GM12874 (cell line): Measurements from ENCODE around the gene CACNA1F.

Experiments used
- TF ChIP-seq, protein P1 (sequence below): IDR thresholded peaks from 2 replicates; pipeline ENCODE4 v1.5.1; 2011; ENCODE audit warnings: low read depth, mild to moderate bottlenecking, control low read depth, low read length, moderate library complexity; ENCODE audit not compliant: insufficient read depth

Gene CACNA1F

DNA sequence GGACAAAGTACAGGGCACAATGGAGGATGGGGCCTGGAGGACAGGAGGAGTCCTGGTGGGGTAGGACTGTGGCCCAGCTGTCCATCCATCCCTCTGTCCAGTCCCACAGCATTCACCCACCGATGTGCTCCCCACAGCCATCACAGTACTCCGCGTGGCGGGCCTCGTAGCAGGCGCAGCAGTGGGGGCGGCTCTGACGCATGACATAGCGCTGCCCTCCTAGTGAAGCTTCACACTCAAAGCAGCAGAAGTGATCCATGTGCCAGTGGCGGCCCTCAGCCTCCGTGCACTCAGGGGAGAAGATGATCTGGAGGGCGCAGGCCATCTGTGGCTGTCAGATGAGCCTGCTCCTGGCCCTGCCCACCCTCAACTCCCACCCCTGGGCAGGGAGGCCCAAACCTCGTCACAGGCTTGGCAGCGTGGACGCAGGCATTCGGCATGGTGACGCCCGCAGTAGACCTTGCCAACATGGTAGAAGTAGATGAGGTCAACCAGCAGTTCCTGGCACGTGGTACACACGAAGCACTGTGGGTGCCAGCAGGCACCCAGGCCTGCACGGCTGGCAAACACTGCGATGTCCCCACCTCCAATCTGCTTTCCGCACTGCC is 55.2 kb downstream of the CACNA1F start:
- TF ChIP-seq, protein P1, sequence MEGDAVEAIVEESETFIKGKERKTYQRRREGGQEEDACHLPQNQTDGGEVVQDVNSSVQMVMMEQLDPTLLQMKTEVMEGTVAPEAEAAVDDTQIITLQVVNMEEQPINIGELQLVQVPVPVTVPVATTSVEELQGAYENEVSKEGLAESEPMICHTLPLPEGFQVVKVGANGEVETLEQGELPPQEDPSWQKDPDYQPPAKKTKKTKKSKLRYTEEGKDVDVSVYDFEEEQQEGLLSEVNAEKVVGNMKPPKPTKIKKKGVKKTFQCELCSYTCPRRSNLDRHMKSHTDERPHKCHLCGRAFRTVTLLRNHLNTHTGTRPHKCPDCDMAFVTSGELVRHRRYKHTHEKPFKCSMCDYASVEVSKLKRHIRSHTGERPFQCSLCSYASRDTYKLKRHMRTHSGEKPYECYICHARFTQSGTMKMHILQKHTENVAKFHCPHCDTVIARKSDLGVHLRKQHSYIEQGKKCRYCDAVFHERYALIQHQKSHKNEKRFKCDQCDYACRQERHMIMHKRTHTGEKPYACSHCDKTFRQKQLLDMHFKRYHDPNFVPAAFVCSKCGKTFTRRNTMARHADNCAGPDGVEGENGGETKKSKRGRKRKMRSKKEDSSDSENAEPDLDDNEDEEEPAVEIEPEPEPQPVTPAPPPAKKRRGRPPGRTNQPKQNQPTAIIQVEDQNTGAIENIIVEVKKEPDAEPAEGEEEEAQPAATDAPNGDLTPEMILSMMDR = no peak

DNA sequence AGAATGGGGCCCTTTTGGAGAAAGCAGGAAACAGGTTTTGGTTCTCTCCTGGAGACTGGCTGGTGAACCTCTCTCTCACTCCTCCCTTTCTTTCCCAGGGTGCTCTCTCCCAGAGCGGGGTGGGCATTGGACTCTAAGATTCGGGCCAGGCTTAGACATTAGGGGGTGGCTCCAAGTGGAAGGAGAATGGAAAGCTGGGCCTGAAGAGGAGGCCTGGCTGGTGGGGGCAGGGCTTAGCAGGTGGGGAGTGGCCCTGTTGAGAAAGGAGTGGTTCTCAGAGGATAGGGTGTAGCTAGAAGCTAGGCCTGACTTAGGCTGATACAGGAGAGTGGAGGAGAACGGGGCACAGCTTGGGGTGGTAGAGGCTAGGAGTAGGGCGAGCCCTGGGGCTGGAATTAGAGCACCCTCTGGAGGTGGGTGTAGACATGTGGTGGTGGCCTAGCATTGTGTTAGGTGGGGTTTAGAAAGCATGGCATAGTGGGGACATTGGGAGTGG is 55.8 kb downstream of the CACNA1F start:
- TF ChIP-seq, protein P1 = 0 out of 2 replicates have a peak, but pooled peaks have one; percentile 17

DNA sequence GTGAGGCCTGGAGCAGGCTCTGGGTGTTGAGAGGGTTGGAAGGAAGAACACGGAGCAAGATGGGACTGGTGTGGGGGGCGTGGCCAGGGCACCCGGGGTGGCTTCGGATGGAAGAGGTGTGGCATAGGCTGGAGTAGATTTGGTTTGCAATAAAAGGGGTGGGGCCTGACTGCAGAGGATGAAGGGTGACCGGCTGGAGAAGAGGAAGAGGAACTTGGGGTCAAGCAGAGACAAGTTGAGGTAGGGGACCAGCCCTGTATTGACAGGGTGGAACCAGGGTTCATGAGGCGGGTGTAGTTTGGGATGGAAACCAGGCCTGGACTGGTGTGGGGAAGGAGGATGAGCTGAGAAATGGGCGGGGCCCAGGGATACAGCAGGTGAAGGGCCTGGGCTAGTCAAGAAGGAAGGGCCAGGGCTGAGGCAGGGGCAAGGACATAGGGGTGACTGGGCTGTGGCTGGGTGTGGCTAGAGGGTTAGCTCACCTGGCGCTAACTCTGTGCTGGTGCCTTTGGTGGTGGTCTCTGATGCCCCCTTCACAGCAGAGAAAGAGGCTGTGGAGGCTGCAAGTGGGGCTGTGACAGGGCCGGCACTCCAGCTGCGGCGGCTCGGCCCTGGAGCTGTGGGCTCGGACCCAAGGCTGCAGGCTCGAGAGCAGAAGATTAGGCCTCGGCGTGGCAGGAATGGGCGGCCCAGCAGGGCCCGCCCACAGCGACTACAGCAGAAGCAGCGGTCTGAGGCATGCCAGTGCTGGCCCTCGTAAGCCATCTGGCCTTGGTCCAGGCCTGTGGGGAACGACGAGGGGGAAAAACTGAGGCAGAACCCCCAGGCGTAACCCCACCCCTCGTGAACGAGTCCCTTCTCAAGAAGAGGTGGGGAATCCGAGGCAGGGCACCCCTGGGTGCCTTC is 56.5 kb downstream of the CACNA1F start:
- TF ChIP-seq, protein P1 = no peak

DNA sequence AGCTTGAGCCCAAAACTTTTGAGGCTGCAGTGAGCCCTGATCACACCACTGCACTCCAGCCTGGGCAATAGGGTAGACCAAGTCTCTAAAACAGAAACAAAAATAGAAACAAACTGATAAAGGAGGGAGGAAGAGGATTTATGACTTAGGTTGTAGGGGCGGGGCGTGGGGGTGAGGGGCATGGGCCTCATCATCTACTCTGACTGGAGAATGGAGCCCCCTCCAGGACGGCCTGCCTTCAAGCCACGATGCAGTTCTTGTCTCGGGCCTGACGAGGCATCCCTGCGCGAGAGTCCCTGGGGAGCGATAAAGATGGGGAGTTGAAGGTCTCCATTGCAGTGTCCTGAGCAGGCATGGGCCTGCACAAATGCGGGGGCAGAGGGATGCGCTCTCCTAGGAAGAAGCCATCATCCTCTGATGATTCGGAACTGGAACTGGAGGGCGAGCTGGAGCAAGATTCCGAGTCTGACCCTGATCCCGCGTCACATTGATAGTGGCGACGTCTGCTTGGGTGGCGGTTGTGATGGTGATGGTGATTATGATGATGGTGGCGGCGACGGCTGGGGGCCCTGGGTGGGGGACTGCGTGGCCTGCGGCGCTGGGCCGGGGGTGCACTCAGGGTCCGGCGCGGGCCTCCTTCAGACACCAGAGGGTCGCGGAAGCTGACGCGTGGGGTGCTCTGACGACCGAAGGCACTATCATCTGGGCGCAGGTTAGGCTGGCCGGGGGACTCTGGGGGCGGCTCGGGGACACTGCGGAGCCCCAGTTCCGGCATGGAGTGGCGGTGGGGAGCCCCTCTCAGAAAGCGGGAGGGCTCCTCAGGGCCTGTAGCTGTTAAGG is 57.5 kb downstream of the CACNA1F start:
- TF ChIP-seq, protein P1 = no peak

DNA sequence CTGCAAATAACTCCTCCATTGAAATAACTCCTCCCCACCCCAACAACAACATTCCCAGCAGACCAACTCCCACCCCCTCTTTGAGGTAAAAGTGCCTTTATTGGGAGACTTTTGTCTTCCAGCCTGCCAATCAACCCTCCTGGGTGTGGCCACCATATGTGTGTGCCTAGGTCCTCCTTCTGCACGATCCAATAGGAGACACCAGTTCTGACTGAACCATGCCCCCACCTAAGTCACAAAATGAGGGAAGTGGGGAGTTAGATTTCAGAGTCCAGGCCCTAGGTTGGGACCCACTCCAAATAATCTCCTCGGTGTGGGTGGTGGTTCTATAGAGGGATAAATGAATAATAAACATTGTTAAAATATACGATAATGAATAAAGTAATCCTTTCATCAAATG is 58.4 kb downstream of the CACNA1F start:
- TF ChIP-seq, protein P1 = no peak

DNA sequence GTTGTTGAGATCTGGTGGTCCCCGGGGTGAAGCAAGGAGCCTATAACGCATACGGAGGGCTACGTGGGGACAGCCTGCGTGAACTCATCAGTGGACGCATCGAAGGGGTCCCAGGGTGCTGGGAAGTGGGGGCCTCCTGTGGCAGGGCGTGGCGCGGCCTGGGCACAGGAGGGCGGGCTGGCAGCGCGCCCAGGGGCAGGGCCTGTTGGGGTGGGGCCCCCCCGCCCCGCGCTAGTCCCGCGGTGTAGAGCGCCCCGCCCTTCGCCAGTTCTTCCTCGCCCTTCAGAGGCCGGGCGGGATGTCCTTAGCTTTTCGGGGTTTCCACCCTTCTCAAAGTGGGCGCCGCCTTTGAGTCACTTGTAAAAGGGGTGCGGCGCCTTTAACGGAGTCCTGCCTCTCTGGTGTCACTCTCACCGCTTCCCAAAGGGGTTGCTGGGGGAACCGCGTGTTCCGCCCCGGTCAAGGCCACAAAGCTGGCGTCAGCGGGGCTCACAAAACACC is 60.8 kb downstream of the CACNA1F start:
- TF ChIP-seq, protein P1 = no peak

DNA sequence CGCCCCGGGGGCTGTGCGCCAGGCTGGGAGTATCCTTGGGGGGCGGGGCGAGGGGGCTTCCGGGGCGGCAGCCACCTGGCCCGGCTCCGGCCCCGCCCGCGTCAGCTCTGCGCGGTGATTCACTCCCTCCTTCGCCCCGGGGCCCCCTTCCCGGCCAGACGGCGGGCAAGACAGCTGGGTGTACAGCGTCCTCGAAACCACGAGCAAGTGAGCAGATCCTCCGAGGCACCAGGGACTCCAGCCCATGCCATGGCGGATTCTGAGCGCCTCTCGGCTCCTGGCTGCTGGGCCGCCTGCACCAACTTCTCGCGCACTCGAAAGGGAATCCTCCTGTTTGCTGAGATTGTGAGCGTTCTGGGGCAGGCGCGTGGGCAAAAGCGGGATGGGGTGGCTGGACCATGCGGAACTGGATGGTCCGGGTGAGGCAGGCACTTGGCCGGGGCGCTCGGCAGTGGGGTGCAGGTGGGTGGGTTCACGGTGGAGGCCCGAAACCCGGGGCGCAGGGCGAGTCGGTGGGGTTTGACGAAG is 61.3 kb downstream of the CACNA1F start, which contains the start of gene PLP2:
Gene PLP2, plus strand, starts transcription at position 147 of the 528 bp plus-strand sequence. Its CDS starts 103 bp downstream, at position 250.
- TF ChIP-seq, protein P1 = no peak
